Bronchial epithelial cell (primary cell): ENCODE data around the gene HHIPL1. TPM values are rescaled to one million over a fixed set of nuclear protein-coding genes. Genes with fewer than 3 reads are reported as not detected.

Source experiments
- DNase-seq: peaks from one replicate; pipeline ENCODE4 v3.0.0-alpha.2; 2010; ENCODE audit warnings: low read depth
- FAIRE-seq: peaks from 2 replicates; lab custom pipeline; 2011; peaks lifted over from hg19 to GRCh38; lab: Jason Lieb, UNC
- H3K27me3 ChIP-seq: 2 replicates; pipeline ENCODE4 v1.5.1; 2011; ENCODE audit warnings: low read length; ENCODE audit not compliant: control insufficient read depth, insufficient read depth
- H3K36me3 ChIP-seq: 2 replicates; pipeline ENCODE4 v1.5.1; 2011; ENCODE audit warnings: low read length; ENCODE audit not compliant: control insufficient read depth, insufficient read depth
- H3K4me3 ChIP-seq: 2 replicates; pipeline ENCODE4 v1.5.1; 2011; ENCODE audit warnings: mild to moderate bottlenecking, low read depth, low read length, control low read depth
- CTCF ChIP-seq: IDR thresholded peaks from 2 replicates; pipeline ENCODE4 v1.5.1; 2011; ENCODE audit warnings: mild to moderate bottlenecking, moderate library complexity, low read length, control low read depth, inconsistent platforms; ENCODE audit not compliant: insufficient read depth, severe bottlenecking
- total RNA-seq: library from RNA; depleted of rRNA; stranded (reverse); fragments of >200 nt; gene quantifications from 2 replicates; pipeline ENCODE4 v1.2.1, GENCODE V29; 2014

HHIPL1 gene
- total RNA-seq, 1 donor from 2014 or later, result 0.53 TPM

- Histone ChIP-seq H3K4me3 (no peak overlapping the region), H3K27me3 (peaks cover 6% of the 10 kb centered on the region), H3K36me3 (no peaks in the 10 kb centered on the region)
- DNase-seq, result no peak
- TF ChIP-seq CTCF, result no peak
- FAIRE-seq, result no peak
Measured at GRCh38 chr14:99728981-99729451, 84.1 kb downstream of the HHIPL1 start.

Other genes starting within 250 kb of the HHIPL1 start
- 54.9 and 66.6 TPM in 2 replicates for gene SETD3, start 164.3 kb upstream of the HHIPL1 start, total RNA-seq
- 18.4 and 43.3 TPM in 2 replicates for gene CCNK, start 163.7 kb upstream of the HHIPL1 start, total RNA-seq
- 24.8 and 26.6 TPM in 2 replicates for gene CCDC85C, start 40.9 kb upstream of the HHIPL1 start, total RNA-seq
- gene CYP46A1, start 39.2 kb downstream of the HHIPL1 start, total RNA-seq, result 0.13 TPM in 1 of 2 replicates, not detected in the other
- 1.8 and 6.0 TPM in 2 replicates for gene EML1, start 148.3 kb downstream of the HHIPL1 start, total RNA-seq